ENCODE data around the gene HSF5.
"Not testable (repeated sequence)": the region's sequence is repeated elsewhere in the genome, so short reads cannot be mapped to it uniquely, and the experiment has no call there.

The HSF5 gene

GRCh38 chr17:58413684-58414083 lies 74.5 kb downstream of the HSF5 start:
- no peak for DNase-seq (ENCODE audit: low read depth in 2 of 2)

GRCh38 chr17:58412961-58413586 lies 75.1 kb downstream of the HSF5 start:
- DNase-seq (ENCODE audit: low read depth in 2 of 2) = no peak

- no peak for DNase-seq (ENCODE audit: low read depth in 2 of 2)
Observed at GRCh38 chr17:58412064-58412703, 76.0 kb downstream of the HSF5 start.

GRCh38 chr17:58411408-58411894 lies 76.8 kb downstream of the HSF5 start:
- DNase-seq (ENCODE audit: low read depth in 2 of 2) = no peak

GRCh38 chr17:58410714-58411407 lies 77.3 kb downstream of the HSF5 start:
- no peak for DNase-seq (ENCODE audit: low read depth in 2 of 2)

- DNase-seq (ENCODE audit: low read depth in 2 of 2) = no peak
Observed at GRCh38 chr17:58409432-58409831, 78.8 kb downstream of the HSF5 start.

- DNase-seq (ENCODE audit: low read depth in 2 of 2) = no peak
Observed at GRCh38 chr17:58403311-58403710, 84.9 kb downstream of the HSF5 start.

- no peak for DNase-seq (ENCODE audit: low read depth in 2 of 2)
Observed at GRCh38 chr17:58402679-58403078, 85.5 kb downstream of the HSF5 start.

- no peak for DNase-seq (ENCODE audit: low read depth in 2 of 2)
Observed at GRCh38 chr17:58402047-58402446, 86.2 kb downstream of the HSF5 start.

GRCh38 chr17:58401287-58401686 lies 86.9 kb downstream of the HSF5 start:
- DNase-seq (ENCODE audit: low read depth in 2 of 2) = no peak

GRCh38 chr17:58400826-58401225 lies 87.4 kb downstream of the HSF5 start:
- no peak for DNase-seq (ENCODE audit: low read depth in 2 of 2)

- no peak for DNase-seq (ENCODE audit: low read depth in 2 of 2)
Observed at GRCh38 chr17:58399974-58400373, 88.2 kb downstream of the HSF5 start.

- no peak for DNase-seq (ENCODE audit: low read depth in 2 of 2)
Observed at GRCh38 chr17:58398574-58399266, 89.5 kb downstream of the HSF5 start.

GRCh38 chr17:58397421-58397820 lies 90.8 kb downstream of the HSF5 start:
- DNase-seq (ENCODE audit: low read depth in 2 of 2) = not testable (repeated sequence)

GRCh38 chr17:58396173-58396572 lies 92.0 kb downstream of the HSF5 start:
- DNase-seq (ENCODE audit: low read depth in 2 of 2) = no peak

- no peak for DNase-seq (ENCODE audit: low read depth in 2 of 2)
Observed at GRCh38 chr17:58394534-58395223, 93.5 kb downstream of the HSF5 start.

- DNase-seq (ENCODE audit: low read depth in 2 of 2) = no peak
Observed at GRCh38 chr17:58391302-58391984, 96.8 kb downstream of the HSF5 start.

GRCh38 chr17:58390884-58391283 lies 97.3 kb downstream of the HSF5 start:
- no peak for DNase-seq (ENCODE audit: low read depth in 2 of 2)

- no peak for DNase-seq (ENCODE audit: low read depth in 2 of 2)
Observed at GRCh38 chr17:58388302-58389190, 99.7 kb downstream of the HSF5 start.

- DNase-seq (ENCODE audit: low read depth in 2 of 2) = no peak
Observed at GRCh38 chr17:58387834-58388233, 100.4 kb downstream of the HSF5 start.

Measured in stimulated activated CD4-positive, alpha-beta T cell treated with anti-CD3 and anti-CD28 coated beads, Interleukin-1b, Interleukin-23, amount 100 ng/mL, for 1 hour (primary cell).